SK-N-SH (cell line): ENCODE measurements around the gene LSS. TPM values are rescaled to one million over a fixed set of nuclear protein-coding genes. Genes with fewer than 3 reads are reported as not detected.

Experiments
- CTCF ChIA-PET: fragments of 300-600, 350-600 bp; formaldehyde crosslinking; extraction: SDS; loops from one replicate; lab custom pipeline; 2021; lab: Yijun Ruan, JAX
- POLR2A ChIA-PET: fragments of 350-600 bp; sonication (Branson Sonifier 250); formaldehyde crosslinking; extraction: SDS; loops from one replicate; lab custom pipeline; 2020; ENCODE audit warnings: antibody characterized with exemption, inconsistent platforms; lab: Yijun Ruan, JAX
- DNase-seq: peaks from one replicate; pipeline ENCODE4 v3.0.0; 2012
- H2AFZ ChIP-seq: fragments of 200-600 bp; sonication (generic); 2 replicates; pipeline ENCODE4 v1.8.1; 2016; ENCODE audit warnings: antibody characterized with exemption, mild to moderate bottlenecking, low read depth
- H3F3A ChIP-seq: fragments of 200-600 bp; sonication (generic); replicated peaks from 2 replicates; pipeline ENCODE3; 2016; ENCODE audit warnings: antibody characterized with exemption, mild to moderate bottlenecking; ENCODE audit not compliant: insufficient read depth
- H3K27ac ChIP-seq, 2 experiments: fragments of 200-500 bp in 1 of 2; fragments of 200-600 bp in 1 of 2; sonication (Bioruptor generic) in 1 of 2; sonication (generic), shearing (Covaris generic) in 1 of 2; 2 replicates each; pipeline versions ENCODE4 v1.5.1 to v1.6.1; 2014 to 2016; ENCODE audit warnings: low read depth in 2 of 2, inconsistent platforms in 1 of 2, low read length in 1 of 2, mild to moderate bottlenecking in 1 of 2, mixed read lengths in 1 of 2
- H3K27me3 ChIP-seq: fragments of 200-600 bp; sonication (generic), shearing (Covaris generic); 2 replicates; pipeline ENCODE4 v1.6.1; 2016; ENCODE audit warnings: mixed run types; ENCODE audit not compliant: insufficient read depth
- H3K36me3 ChIP-seq, 2 experiments: fragments of 200-500 bp in 1 of 2; fragments of 200-600 bp in 1 of 2; sonication (Bioruptor generic) in 1 of 2; sonication (generic) in 1 of 2; replicated peaks in 1 of 2; 2 replicates each; pipeline versions ENCODE3 to v1.5.1; 2014 to 2016; ENCODE audit warnings: low read length in 1 of 2, mild to moderate bottlenecking in 1 of 2; ENCODE audit not compliant: insufficient read depth in 2 of 2, control insufficient read depth in 1 of 2
- H3K4me1 ChIP-seq, 2 experiments: fragments of 200-500 bp in 1 of 2; fragments of 200-600 bp in 1 of 2; sonication (Bioruptor generic) in 1 of 2; sonication (generic), shearing (Covaris generic) in 1 of 2; 2 replicates each; pipeline versions ENCODE4 v1.5.1 to v1.6.1; 2014 to 2016; ENCODE audit warnings: low read depth in 1 of 2, low read length in 1 of 2, mixed run types in 1 of 2; ENCODE audit not compliant: insufficient read depth in 2 of 2, control insufficient read depth in 1 of 2
- H3K4me2 ChIP-seq: fragments of 200-600 bp; sonication (generic), shearing (Covaris generic); 2 replicates; pipeline ENCODE4 v1.6.1; 2017; ENCODE audit warnings: mixed run types
- H3K4me3 ChIP-seq, 2 experiments: fragments of 200-500 bp in 1 of 2; fragments of 200-600 bp in 1 of 2; sonication (Bioruptor generic) in 1 of 2; sonication (generic), shearing (Covaris generic) in 1 of 2; 2 replicates each; pipeline versions ENCODE4 v1.5.1 to v1.8.1; 2014 to 2016; ENCODE audit warnings: low read depth in 2 of 2, inconsistent platforms in 1 of 2, low read length in 1 of 2, mild to moderate bottlenecking in 1 of 2, mixed read lengths in 1 of 2, moderate library complexity in 1 of 2
- H3K79me2 ChIP-seq: fragments of 200-600 bp; sonication (generic); 2 replicates; pipeline ENCODE4 v1.8.1; 2017; ENCODE audit warnings: mild to moderate bottlenecking; ENCODE audit not compliant: insufficient read depth
- H3K9ac ChIP-seq: fragments of 200-600 bp; sonication (generic); 2 replicates; pipeline ENCODE4 v1.6.1; 2017; ENCODE audit warnings: mixed run types
- H3K9me2 ChIP-seq: fragments of 200-600 bp; sonication (generic); 2 replicates; pipeline ENCODE4 v1.6.1; 2017; ENCODE audit warnings: mixed run types
- H3K9me3 ChIP-seq: fragments of 200-600 bp; sonication (generic); 2 replicates; pipeline ENCODE4 v1.6.1; 2017; ENCODE audit warnings: mixed run types, mild to moderate bottlenecking, moderate library complexity
- H4K20me1 ChIP-seq: fragments of 200-600 bp; sonication (generic); 2 replicates; pipeline ENCODE4 v1.6.1; 2017; ENCODE audit warnings: mild to moderate bottlenecking, mixed run types; ENCODE audit not compliant: insufficient read depth
- CHD2 ChIP-seq: fragments of 150-350 bp; IDR thresholded peaks from 2 replicates; pipeline ENCODE4 v1.6.1; 2018; ENCODE audit warnings: low read length; ENCODE audit not compliant: partially characterized antibody
- ELF1 ChIP-seq: IDR thresholded peaks from 2 replicates; pipeline ENCODE4 v1.4.0; 2012
- EP300 ChIP-seq, 2 experiments: IDR thresholded peaks; 2 replicates each; pipeline versions ENCODE4 v1.4.0 to v1.6.1; 2012; ENCODE audit warnings: borderline replicate concordance in 1 of 2, low read depth in 1 of 2, low read length in 1 of 2
- EZH2phosphoT487 ChIP-seq: fragments of 200-600 bp; sonication (generic); IDR thresholded peaks from 2 replicates; pipeline ENCODE4 v1.6.1; 2017; ENCODE audit warnings: low read depth, mixed run types, mild to moderate bottlenecking, antibody characterized with exemption, moderate library complexity, borderline replicate concordance
- FOXJ3 ChIP-seq: sonication (generic); formaldehyde crosslinking; IDR thresholded peaks from 2 replicates; pipeline ENCODE4 v1.5.1; 2020; ENCODE audit warnings: mild to moderate bottlenecking, missing genetic modification reagents
- FOXM1 ChIP-seq: IDR thresholded peaks from 2 replicates; pipeline ENCODE4 v1.4.0; 2012; ENCODE audit warnings: low read depth, mild to moderate bottlenecking
- GABPA ChIP-seq: IDR thresholded peaks from 2 replicates; pipeline ENCODE4 v1.4.0; 2012; ENCODE audit warnings: low read depth, mild to moderate bottlenecking
- IRF3 ChIP-seq: fragments of 150-350 bp; IDR thresholded peaks from 2 replicates; pipeline ENCODE4 v1.6.1; 2016; ENCODE audit warnings: mild to moderate bottlenecking, low read depth, low read length
- MXI1 ChIP-seq: IDR thresholded peaks from 2 replicates; pipeline ENCODE4 v1.6.1; 2012; ENCODE audit warnings: mild to moderate bottlenecking, low read depth, low read length, improper control_type of control experiment
- NFIC ChIP-seq: IDR thresholded peaks from 2 replicates; pipeline ENCODE4 v1.4.0; 2012; ENCODE audit warnings: borderline replicate concordance
- NRF1 ChIP-seq: IDR thresholded peaks from 2 replicates; pipeline ENCODE4 v1.6.1; 2012; ENCODE audit warnings: low read depth, mild to moderate bottlenecking, low read length
- POLR2AphosphoS5 ChIP-seq: IDR thresholded peaks from 2 replicates; pipeline ENCODE4 v1.6.1; 2012; ENCODE audit warnings: low read depth, low read length
- RAD21 ChIP-seq: IDR thresholded peaks from 2 replicates; pipeline ENCODE4 v1.6.1; 2012; ENCODE audit warnings: mild to moderate bottlenecking, low read length
- RCOR1 ChIP-seq: fragments of 150-350 bp; IDR thresholded peaks from 2 replicates; pipeline ENCODE4 v1.6.1; 2017; ENCODE audit warnings: antibody characterized with exemption, low read length
- RXRA ChIP-seq: IDR thresholded peaks from 2 replicates; pipeline ENCODE4 v1.4.0; 2012; ENCODE audit warnings: low read depth, mild to moderate bottlenecking, borderline replicate concordance
- SMC3 ChIP-seq: IDR thresholded peaks from 2 replicates; pipeline ENCODE4 v1.6.1; 2012; ENCODE audit warnings: low read depth, low read length, improper control_type of control experiment
- TAF1 ChIP-seq: IDR thresholded peaks from 2 replicates; pipeline ENCODE4 v1.6.1; 2012; ENCODE audit warnings: low read depth, mild to moderate bottlenecking, low read length, moderate library complexity, borderline replicate concordance
- TEAD4 ChIP-seq: IDR thresholded peaks from 2 replicates; pipeline ENCODE4 v1.4.0; 2012; ENCODE audit warnings: mild to moderate bottlenecking, borderline replicate concordance; ENCODE audit not compliant: insufficient read depth
- WGBS: methylation state at CpG from one replicate; pipeline ENCODE4 v1.1.6; 2017; ENCODE audit warnings: low lambda C conversion rate; 5-methylcytosine and 5-hydroxymethylcytosine counted together
- polyA plus RNA-seq, 3 experiments: library from polyadenylated mRNA; depleted of rRNA; stranded (reverse); fragments of >200 nt; gene quantifications; 2 replicates each; pipeline ENCODE4 v1.2.3, GENCODE V29; 2012
- TF ChIP-seq, protein P1 (sequence below): IDR thresholded peaks from 2 replicates; pipeline ENCODE4 v1.4.0; 2012; ENCODE audit warnings: low read depth
- TF ChIP-seq, protein P2 (sequence below): IDR thresholded peaks from 2 replicates; pipeline ENCODE4 v1.4.0; 2012; ENCODE audit warnings: low read depth, borderline replicate concordance

Gene LSS
- polyA plus RNA-seq, 1 of the 3 experiments (the other 2 are of a cell fraction), result 38.7 TPM

GRCh38 chr21:46245213-46245915 lies 16.8 kb upstream of the LSS start:
- TF ChIP-seq ELF1 (no peak), RXRA (no peak), GABPA (no peak), SMC3 (no peak), EP300 (IDR thresholded peaks at IDR 0.05; ENCODE audit: borderline replicate concordance in 1 of 2, low read depth in 1 of 2, low read length in 1 of 2) (no peak)
- TF ChIP-seq, protein P1, sequence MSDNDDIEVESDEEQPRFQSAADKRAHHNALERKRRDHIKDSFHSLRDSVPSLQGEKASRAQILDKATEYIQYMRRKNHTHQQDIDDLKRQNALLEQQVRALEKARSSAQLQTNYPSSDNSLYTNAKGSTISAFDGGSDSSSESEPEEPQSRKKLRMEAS, result no peak
- no peak overlapping the region for H3K4me2 ChIP-seq
- no peak overlapping the region for H2AFZ ChIP-seq
- no peaks in the 10 kb centered on the region for H3K9me2 ChIP-seq
- no peak overlapping the region for H3K4me3 ChIP-seq
- peaks cover 0 to 3% of the 10 kb centered on the region in 2 experiments; a peak in 1 of 4 replicates for H3K4me1 ChIP-seq
- no peaks in the 10 kb centered on the region for H3K27me3 ChIP-seq
- peaks cover 4% of the 10 kb centered on the region for H3F3A ChIP-seq
- POLR2A ChIA-PET, result interaction anchor here (1.5 kb wide), 1 partner anchor 10 kb away, joined by 6 read pairs; no protein-coding TSS in a partner anchor
- no peaks in the 10 kb centered on the region for H3K79me2 ChIP-seq
- no peak overlapping the region for H3K27ac ChIP-seq
- H4K20me1 ChIP-seq, result no peaks in the 10 kb centered on the region
- no peak overlapping the region for H3K9ac ChIP-seq
- CTCF ChIA-PET, result interaction anchor here (1.2 to 2.6 kb wide), 5 partner anchors 10 to 92 kb away, joined by 3 to 8 read pairs (median 3); no protein-coding TSS in a partner anchor
- peaks cover 83 to 92% of the 10 kb centered on the region in 2 experiments for H3K36me3 ChIP-seq
- H3K9me3 ChIP-seq, result no peaks in the 10 kb centered on the region
- WGBS, result 90% methylated on average over 3 of the region's 3 CpGs
- DNase-seq, result no peak

DNA sequence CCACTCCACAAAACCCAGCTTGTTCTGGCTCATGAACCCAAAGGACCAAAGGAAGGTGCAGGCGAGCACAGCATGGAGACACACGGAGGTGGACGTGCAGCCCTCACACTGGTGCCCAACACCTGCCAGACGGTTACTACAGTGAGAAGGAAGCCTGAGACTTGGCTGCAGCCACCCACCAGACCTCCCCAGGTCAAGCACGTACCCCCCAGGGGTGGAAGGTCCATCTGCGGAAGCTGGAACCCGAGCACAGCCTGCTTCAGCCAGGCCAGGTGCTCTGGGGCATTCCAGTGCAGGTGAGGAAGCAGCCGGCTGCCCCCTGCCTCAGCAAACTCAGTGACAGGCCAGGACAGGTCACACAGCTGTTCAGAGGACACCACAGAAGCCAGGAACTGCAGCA lies 16.0 kb upstream of the LSS start:
- peaks cover 4% of the 10 kb centered on the region for H3F3A ChIP-seq
- H4K20me1 ChIP-seq, result no peaks in the 10 kb centered on the region
- H3K36me3 ChIP-seq, result peaks cover 85 to 90% of the 10 kb centered on the region in 2 experiments
- no peaks in the 10 kb centered on the region for H3K27me3 ChIP-seq
- no peak overlapping the region for H3K27ac ChIP-seq
- CTCF ChIA-PET, result interaction anchor here (1.4 to 2.6 kb wide), 3 partner anchors 15 to 79 kb away, joined by 3 to 8 read pairs (median 3); no protein-coding TSS in a partner anchor
- H3K9me3 ChIP-seq, result no peaks in the 10 kb centered on the region
- POLR2A ChIA-PET, result interaction anchor here (1.5 kb wide), 1 partner anchor 10 kb away, joined by 6 read pairs; no protein-coding TSS in a partner anchor
- no peak overlapping the region for H3K9ac ChIP-seq
- H3K4me3 ChIP-seq, result no peak overlapping the region
- 94% methylated on average over 5 of the region's 8 CpGs for WGBS
- no peaks in the 10 kb centered on the region for H3K79me2 ChIP-seq
- TF ChIP-seq IRF3, result no peak
- no peak for TF ChIP-seq RAD21
- TF ChIP-seq, protein P1, result no peak
- TF ChIP-seq FOXM1, result no peak
- TF ChIP-seq MXI1, result no peak
- TF ChIP-seq CHD2, result no peak
- TF ChIP-seq TAF1, result no peak
- TF ChIP-seq POLR2AphosphoS5, result no peak
- TF ChIP-seq EZH2phosphoT487, result no peak
- TF ChIP-seq RXRA, result no peak
- TF ChIP-seq FOXJ3, result no peak
- TF ChIP-seq SMC3, result no peak
- no peak for TF ChIP-seq RCOR1
- TF ChIP-seq TEAD4, result no peak
- no peak for TF ChIP-seq ELF1
- TF ChIP-seq NFIC, result no peak
- TF ChIP-seq GABPA, result no peak
- TF ChIP-seq NRF1, result no peak
- TF ChIP-seq, protein P2, sequence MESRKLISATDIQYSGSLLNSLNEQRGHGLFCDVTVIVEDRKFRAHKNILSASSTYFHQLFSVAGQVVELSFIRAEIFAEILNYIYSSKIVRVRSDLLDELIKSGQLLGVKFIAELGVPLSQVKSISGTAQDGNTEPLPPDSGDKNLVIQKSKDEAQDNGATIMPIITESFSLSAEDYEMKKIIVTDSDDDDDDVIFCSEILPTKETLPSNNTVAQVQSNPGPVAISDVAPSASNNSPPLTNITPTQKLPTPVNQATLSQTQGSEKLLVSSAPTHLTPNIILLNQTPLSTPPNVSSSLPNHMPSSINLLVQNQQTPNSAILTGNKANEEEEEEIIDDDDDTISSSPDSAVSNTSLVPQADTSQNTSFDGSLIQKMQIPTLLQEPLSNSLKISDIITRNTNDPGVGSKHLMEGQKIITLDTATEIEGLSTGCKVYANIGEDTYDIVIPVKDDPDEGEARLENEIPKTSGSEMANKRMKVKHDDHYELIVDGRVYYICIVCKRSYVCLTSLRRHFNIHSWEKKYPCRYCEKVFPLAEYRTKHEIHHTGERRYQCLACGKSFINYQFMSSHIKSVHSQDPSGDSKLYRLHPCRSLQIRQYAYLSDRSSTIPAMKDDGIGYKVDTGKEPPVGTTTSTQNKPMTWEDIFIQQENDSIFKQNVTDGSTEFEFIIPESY, result no peak
- DNase-seq, result no peak
- no peaks in the 10 kb centered on the region for H3K9me2 ChIP-seq
- H2AFZ ChIP-seq, result no peak overlapping the region
- H3K4me1 ChIP-seq, result peaks cover 0 to 3% of the 10 kb centered on the region in 2 experiments; a peak in 1 of 4 replicates
- no peak overlapping the region for H3K4me2 ChIP-seq
